HG03575 (cell line): ENCODE results near the gene HOXB13.

Experiments used
- ATAC-seq: cut with Tn5 transposase; IDR thresholded peaks from one replicate; pipeline ENCODE4 v1.9.1; 2021; ENCODE audit not compliant: unreplicated experiment, insufficient number of reproducible peaks, low FRiP score; ENCODE audit errors: extremely low read depth

The HOXB13 gene

GRCh38 chr17:48728232-48729231, at the start of gene HOXB13:
HOXB13 (minus strand) TSS chr17:48728750; CDS start chr17:48728593, 157 bp downstream.
- ATAC-seq, result no peak

GRCh38 chr17:48776602-48777001, 48.1 kb upstream of the HOXB13 start:
- no peak for ATAC-seq

- ATAC-seq, result no peak
These were observed 44.7 kb upstream of the HOXB13 start for GRCh38 chr17:48773245-48773644.

GRCh38 chr17:48770954-48771353, 42.4 kb upstream of the HOXB13 start:
- ATAC-seq, result no peak

- ATAC-seq, result no peak
These were observed 40.6 kb upstream of the HOXB13 start for GRCh38 chr17:48769009-48769675.

- ATAC-seq, result no peak
These were observed 38.8 kb upstream of the HOXB13 start for GRCh38 chr17:48767263-48767774.

- no peak for ATAC-seq
These were observed 32.6 kb upstream of the HOXB13 start for GRCh38 chr17:48761114-48761513.

GRCh38 chr17:48760411-48760810, 31.9 kb upstream of the HOXB13 start:
- no peak for ATAC-seq

GRCh38 chr17:48759288-48759687, 30.7 kb upstream of the HOXB13 start:
- ATAC-seq, result no peak

GRCh38 chr17:48757524-48757961, 29.0 kb upstream of the HOXB13 start:
- ATAC-seq, result no peak

GRCh38 chr17:48756830-48757251, 28.3 kb upstream of the HOXB13 start:
- ATAC-seq, result no peak

- no peak for ATAC-seq
These were observed 26.8 kb upstream of the HOXB13 start for GRCh38 chr17:48755356-48755755.

GRCh38 chr17:48754500-48755261, 26.1 kb upstream of the HOXB13 start:
- no peak for ATAC-seq

GRCh38 chr17:48753794-48754499, 25.4 kb upstream of the HOXB13 start:
- ATAC-seq, result no peak

GRCh38 chr17:48752399-48753288, 24.1 kb upstream of the HOXB13 start:
- ATAC-seq, result no peak

GRCh38 chr17:48751733-48752398, 23.3 kb upstream of the HOXB13 start:
- no peak for ATAC-seq

- ATAC-seq, result no peak
These were observed 22.6 kb upstream of the HOXB13 start for GRCh38 chr17:48751172-48751571.
